Activated CD8-positive, alpha-beta memory T cell treated with anti-CD3 and anti-CD28 coated beads, Interleukin-2, amount 50 U/mL, for 4 hours (primary cell): ENCODE measurements around the gene COL5A1.
A peak's percentile ranks its signal among the peaks of the same experiment; 100 is the strongest.
"Not testable (repeated sequence)": the region's sequence is repeated elsewhere in the genome, so short reads cannot be mapped to it uniquely, and the experiment has no call there.

Experiments
- DNase-seq: peaks from one replicate; pipeline ENCODE4 v3.0.0-alpha.2; 2020

COL5A1 gene

GRCh38 chr9:134843740-134844139 is 202.1 kb downstream of the COL5A1 start:
- no peak for DNase-seq

DNA sequence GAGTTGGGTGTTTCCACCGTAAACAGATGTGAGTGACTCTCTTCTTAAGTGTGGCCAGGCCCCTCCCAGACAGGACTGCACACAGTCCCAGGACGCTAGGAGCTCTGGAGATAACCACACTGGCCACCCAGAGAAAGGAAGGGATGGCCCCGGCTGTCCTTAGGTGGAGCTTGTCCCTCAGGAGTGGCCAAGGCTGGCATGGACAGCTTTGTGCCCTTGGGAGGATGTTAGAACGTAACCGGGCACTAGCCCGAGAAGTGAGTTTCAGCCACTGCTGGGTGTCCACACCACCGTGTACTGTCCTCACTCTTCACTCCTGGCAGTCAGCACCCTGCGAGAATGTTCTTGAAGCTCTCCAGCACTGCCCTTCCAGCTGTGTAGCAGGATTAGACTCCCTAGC is 203.2 kb downstream of the COL5A1 start:
- no peak for DNase-seq

GRCh38 chr9:134846187-134846586 is 204.6 kb downstream of the COL5A1 start:
- DNase-seq = no peak

DNA sequence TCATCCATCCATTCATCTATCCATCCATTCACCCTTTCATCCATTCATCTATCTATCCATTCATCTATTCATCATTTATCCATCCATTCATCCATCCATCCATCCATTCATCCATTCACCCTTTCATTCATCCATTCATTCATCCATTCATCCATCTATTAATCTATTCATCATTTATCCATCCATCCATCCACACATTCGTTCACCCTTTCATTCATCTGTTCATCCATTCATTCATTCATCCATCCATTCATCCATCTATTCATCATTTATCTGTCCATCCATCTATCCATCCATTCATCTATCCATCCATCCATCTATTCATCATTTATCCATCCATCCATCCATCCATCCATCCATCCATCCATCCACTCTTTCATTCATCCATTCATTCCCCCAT is 205.1 kb downstream of the COL5A1 start:
- no peak for DNase-seq

- no peak for DNase-seq
Observed at GRCh38 chr9:134847138-134847537, 205.5 kb downstream of the COL5A1 start.

GRCh38 chr9:134847752-134848432 is 206.3 kb downstream of the COL5A1 start:
- no peak for DNase-seq

DNA sequence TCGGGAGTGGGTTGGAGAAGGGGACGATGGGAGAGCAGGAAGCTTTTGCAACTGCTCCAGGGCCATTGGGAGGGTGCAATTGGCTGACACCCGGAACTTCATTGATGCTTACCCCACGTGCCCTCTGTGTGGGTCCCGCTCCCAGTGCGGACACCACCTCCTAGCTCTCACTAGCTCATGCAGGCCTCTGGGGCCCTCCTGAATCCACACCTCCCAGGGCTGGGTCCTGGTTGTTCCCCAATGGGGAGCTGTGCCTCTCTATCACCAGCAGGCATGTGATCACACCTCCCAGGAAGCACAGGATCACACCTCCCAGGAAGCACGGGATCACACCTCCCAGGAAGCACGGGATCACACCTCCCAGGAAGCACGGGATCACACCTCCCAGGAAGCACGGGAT is 206.9 kb downstream of the COL5A1 start:
- DNase-seq = no peak

GRCh38 chr9:134850611-134851010 is 209.0 kb downstream of the COL5A1 start:
- no peak for DNase-seq

DNA sequence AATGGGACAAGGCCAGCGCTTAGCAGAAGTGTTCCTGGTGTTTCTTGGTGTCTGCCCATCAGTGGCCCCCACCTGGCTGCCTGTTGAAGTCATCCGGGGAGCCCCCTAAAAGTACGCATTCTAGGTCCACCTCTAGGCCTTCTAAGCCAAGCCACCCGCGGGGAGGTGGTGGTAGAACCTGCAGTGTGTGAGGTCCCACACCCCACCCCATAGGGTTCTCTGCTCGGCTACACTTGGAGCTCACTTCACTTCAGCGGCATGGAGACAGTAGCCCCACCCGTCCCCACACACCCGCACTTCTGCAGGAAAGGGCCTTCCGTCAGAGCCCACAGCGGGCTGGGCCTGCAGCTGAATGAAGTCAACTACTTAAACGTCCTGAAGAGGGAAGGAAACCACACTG is 209.4 kb downstream of the COL5A1 start:
- DNase-seq = no peak

- no peak for DNase-seq
Observed at GRCh38 chr9:134852906-134853654, 211.5 kb downstream of the COL5A1 start.

DNA sequence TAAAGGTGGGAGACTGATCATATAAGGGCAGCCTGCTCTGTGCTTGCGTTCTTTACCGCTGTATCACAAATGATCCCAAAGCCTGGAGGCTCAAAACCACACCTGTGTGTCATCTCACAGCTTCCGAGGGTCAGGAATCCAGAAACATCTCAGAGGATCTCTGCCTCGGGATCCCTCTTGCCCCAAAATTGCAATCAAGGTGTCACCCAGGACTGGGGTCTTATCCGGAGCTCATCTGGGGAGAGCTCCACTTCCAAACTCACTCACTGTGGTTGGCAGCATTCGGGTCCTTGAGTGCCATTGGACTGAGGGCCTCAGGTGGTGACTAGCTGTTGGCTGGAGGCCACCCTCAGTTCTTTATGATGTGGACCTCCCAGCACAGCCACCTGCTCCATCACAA is 212.3 kb downstream of the COL5A1 start:
- DNase-seq = no peak

GRCh38 chr9:134854541-134854981 is 213.0 kb downstream of the COL5A1 start:
- DNase-seq = no peak

DNA sequence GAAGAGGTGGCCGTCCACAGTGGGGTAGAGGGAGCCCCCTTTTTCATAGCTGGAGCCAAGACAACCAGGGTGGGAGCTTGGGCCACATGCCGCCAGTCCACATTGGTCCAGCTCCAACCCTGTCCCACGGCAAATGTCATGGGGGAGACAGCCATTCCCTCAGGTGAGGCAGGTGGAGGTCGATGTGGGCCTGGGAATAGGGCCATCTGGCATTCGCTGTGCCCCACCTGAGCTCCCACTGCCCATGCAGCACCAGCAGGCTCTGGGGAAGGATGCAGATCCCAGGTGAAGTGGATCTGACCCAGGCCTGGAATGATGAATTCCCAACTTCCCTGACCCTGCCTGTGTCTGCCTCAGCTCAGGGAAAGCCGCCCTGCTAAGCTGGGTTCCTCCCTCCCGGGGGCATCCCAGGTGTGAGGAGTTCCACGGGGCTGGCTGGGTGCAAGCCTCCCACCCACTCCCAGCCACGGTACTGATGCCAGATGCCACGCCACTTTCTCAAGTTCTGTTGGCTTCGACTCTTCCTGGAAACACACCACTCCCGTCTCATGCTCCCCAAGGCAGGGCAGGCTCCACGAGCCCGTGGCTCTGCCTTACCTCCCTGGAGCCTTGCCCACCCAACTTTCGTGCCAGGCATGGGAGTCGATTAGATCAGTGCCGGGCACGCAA is 213.8 kb downstream of the COL5A1 start:
- DNase-seq = no peak

- no peak for DNase-seq
Observed at GRCh38 chr9:134855900-134856377, 214.3 kb downstream of the COL5A1 start.

GRCh38 chr9:134857451-134857850 is 215.8 kb downstream of the COL5A1 start:
- not testable (repeated sequence) for DNase-seq

DNA sequence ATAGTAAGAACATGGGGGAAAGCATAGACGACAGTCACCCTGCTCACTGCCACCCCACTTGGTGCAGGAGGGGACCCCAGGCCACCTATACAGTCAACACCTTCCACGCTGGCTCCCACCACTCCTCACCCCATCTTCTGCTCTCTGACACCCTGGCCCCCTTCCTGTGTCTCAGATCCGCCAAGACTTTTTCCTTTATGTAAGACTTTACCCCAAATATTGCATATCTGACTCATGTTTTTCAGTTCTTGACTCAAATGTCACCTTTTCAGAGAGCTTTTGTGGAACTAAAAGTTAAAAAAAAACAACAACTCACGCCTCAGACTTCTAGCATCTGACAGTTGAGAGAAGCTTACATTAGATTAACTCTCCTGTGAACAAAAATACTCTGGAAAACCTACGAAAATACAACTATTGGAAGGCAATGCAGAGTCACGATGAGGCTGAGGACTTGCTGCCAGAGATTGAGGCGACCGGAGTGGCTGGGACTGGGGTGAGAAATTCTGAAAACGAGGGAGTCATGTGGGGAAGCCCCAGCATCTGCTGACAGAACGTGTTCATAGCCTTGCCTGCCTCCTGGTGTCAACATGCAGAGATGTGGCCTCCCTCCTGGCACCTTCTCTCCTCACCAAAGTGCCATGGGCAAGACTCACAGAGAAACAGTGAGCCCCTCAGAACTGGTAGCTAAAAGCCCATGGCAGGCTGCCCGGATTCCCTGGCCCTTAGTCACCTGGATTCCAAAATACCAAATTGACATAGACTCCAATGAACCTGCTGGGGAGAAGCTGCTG is 216.6 kb downstream of the COL5A1 start:
- peak; percentile 8 for DNase-seq

GRCh38 chr9:134860510-134860909 is 218.9 kb downstream of the COL5A1 start:
- DNase-seq = no peak

GRCh38 chr9:134861595-134862334 is 220.2 kb downstream of the COL5A1 start:
- peak; percentile 6 for DNase-seq

DNA sequence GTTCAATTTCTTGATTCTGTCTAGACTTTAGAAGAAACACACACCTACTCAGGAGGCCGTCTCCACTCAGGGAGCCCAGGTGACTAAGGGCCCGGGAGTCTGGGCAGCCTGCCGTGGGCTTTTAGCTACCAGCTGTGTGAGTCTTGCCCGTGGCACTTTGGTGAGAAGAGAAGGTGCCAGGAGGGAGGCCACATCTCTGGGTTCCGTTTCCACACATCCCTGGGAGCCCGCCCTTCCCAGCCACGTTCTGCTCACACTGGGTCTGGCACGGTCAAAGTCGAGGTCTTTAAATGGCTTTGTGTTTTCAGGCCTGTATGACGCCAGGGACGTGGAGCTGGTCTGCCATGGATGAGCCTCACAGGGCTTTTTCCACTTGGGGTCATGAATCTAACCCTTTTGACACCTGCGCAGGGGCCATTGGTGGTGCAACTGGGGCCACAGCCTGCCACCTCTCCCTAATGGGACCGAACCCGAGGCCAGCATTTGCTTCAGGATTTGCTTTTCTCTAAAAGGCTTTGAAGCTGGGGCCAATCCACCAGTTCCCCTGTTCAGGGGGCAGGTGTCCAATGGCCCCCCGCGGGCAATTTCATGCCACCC is 221.8 kb downstream of the COL5A1 start:
- DNase-seq = peak; percentile 6

DNA sequence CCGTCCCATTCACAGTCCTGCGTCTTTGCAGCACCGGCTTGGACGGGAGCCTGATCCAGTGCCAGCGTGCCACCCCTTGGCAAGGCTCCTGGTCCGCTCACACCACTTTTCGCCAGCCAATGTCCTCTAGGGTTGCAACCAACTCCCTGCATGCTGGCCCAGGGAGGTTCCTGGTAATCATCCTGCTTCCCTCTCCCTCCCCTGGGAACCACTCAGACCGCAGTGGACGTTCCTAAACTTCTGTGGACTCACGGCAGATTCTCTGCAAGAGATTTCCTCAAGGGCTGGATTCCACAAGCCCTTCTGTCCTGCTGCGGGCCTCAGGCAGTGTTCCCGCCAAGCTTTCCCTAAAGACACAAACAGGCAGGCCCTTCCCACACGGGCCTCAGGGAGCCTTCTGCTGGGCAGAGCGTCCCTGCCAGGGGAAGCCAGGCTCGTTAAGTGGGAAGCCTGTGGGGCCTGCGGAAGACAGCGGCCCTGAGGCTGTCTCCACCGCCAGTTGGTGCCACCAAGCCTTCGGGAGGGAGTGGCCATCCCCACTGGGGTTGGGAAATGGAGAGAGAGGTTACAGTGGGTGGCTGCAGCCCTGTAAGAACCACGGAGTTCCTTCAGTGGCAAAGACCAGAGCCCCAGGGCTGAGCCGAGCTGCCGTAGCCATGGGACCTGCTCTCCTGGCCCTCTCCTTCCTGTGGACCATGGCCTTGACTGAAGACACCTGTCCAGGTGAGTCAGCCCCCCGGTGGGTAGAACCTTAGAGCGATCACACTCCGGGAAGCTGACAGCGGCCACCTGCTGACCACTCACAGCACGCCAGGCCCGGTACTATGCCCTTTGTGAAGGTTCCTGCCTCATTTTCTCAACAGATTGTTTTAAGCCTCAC is 222.6 kb downstream of the COL5A1 start:
- peak; percentile 10 for DNase-seq

DNA sequence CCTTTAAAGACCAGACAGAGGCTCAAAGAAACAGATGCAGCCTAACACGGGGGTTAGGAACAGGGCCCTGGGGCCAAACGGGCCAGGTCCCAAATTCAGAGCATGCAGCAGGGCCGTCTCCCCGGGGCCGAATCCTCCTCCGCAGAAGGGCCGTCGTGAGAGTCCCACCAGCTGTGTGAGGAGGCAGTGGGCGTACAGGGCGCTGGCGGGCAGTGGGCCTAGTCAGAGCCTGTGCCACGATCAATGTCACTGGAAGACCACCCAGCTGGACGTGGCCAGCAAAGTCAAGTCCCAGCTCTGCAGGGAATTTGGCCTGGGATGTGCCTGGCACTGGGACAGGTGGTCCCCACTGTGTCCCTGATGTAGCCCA is 223.2 kb downstream of the COL5A1 start:
- DNase-seq = peak; percentile 10
